HG03565 (cell line): Measurements from ENCODE around the gene PHYKPL.
"Not testable (repeated sequence)": the region's sequence is repeated elsewhere in the genome, so short reads cannot be mapped to it uniquely, and the experiment has no call there.

Experiments used
- ATAC-seq: cut with Tn5 transposase; IDR thresholded peaks from one replicate; pipeline ENCODE4 v1.9.1; 2021; ENCODE audit warnings: mild to moderate bottlenecking, moderate library complexity; ENCODE audit not compliant: unreplicated experiment

The PHYKPL gene

GRCh38 chr5:178265746-178266145 lies 33.1 kb upstream of the PHYKPL start:
- ATAC-seq: no peak

DNA sequence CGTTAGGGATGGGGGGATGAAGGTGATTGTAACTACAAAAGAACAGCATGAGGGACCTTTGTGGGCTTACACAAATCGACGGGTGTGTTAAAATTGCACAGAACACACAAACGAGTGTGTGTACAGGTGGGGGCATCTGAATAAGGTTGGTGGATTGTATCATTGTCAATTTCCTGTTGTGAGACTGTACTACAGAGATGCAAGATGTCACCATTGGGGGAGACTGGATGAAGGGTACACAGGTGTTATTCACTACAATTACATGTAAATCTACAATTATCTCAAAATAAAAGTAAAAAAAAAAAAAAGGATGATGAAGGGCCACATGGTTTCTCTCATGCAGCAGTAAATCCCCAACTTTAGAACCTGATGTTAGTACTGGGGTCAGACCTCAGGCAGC lies 31.4 kb upstream of the PHYKPL start:
- no peak for ATAC-seq

- no peak for ATAC-seq
These were observed 29.3 kb upstream of the PHYKPL start for GRCh38 chr5:178261666-178262600.

GRCh38 chr5:178259623-178260536 lies 27.3 kb upstream of the PHYKPL start:
- ATAC-seq: no peak

DNA sequence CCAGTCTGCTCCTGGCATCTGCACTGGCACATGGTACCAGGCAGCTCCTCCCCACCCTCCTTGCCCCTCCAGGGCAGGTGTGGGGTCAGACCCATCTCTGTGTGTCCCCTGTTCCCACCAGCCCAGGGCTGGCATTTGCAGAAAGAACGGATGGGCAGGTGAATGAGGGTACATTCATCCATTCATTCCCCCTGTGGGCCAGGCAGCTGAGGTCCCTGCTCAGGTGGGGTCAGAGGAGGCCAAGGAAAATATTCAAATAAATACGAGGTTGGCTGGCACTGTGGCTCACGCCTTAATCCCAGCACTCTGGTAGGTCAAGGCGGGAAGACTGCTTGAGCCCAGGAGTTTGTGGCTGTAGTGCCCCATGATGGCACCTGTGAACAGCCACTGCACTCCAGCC lies 25.0 kb upstream of the PHYKPL start:
- no peak for ATAC-seq

DNA sequence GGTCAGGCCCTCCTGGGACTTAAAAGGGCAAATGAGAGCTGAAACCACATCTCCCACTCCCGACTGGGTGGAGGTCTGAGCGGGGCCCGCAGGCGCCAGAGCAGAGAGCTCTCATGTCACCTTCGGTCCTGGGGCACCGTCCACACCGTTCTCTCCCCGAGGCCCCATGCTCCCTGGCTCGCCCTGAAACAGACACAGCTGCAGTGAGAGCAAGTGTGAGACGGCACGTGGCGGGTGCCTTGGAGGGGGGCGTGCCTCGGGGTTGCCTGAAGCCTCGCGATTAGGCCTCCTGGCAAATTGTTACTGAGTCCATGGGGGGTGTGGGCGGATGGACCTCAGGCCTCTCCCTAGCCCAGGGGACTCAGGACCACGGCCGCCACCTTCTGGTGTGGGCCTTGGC lies 24.1 kb upstream of the PHYKPL start:
- ATAC-seq: no peak

GRCh38 chr5:178253632-178254031 lies 21.0 kb upstream of the PHYKPL start:
- ATAC-seq: not testable (repeated sequence)

GRCh38 chr5:178252258-178252657 lies 19.7 kb upstream of the PHYKPL start:
- ATAC-seq: no peak

DNA sequence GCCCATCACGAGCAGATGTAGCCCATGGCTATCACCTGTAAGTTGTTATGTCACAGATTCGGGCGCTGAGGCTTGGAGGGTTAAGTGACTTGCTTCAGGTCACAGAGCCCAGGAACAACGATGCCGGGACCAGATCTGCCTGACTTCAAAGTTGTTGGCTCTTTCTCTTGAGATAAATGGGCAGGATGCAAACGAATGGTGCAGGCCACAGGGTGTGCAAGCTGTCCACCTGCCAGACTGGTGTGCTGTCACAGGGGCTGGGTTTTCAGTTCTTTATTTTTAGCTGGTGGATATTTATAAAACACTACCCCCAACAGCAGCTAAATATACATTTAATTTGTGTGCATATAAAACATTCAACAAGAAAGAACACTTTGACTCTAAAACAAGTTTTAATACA lies 17.7 kb upstream of the PHYKPL start:
- no peak for ATAC-seq

DNA sequence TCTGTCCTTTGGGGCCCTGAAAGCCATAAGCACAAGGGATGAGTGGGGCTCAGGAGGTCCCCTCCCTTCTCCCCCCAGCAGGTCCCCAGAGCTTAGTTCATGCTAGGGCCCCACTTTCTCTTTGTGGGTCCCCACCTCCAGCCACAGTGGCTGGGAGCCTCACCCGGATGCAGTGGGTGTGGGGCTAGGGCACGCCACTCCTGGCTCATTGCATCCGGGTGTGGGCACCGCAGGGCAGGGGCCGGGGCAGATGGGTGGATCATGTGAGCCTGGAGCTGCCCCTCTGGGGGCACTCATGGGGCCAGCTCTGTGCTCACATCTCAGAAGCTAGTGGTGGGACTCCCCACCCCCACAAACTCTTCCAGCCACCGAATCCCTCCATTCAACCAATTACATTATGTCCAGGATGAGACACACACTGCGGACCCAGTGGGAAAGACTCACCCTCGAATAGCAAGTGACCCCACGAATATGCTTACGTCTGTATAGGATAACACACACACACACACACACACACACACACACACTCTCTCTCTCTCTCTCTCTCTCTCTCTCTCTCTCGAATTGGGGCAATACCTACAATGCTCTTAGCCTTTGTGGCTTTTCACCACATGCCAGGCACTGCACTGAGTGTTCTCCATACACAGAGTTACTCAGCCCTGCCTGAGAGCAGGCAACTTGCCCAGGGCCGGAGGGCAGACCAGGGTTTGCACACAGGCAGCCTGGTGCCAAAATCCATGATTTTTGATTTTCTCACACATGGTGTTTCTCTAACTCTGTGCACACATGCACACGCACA lies 16.8 kb upstream of the PHYKPL start:
- no peak for ATAC-seq

DNA sequence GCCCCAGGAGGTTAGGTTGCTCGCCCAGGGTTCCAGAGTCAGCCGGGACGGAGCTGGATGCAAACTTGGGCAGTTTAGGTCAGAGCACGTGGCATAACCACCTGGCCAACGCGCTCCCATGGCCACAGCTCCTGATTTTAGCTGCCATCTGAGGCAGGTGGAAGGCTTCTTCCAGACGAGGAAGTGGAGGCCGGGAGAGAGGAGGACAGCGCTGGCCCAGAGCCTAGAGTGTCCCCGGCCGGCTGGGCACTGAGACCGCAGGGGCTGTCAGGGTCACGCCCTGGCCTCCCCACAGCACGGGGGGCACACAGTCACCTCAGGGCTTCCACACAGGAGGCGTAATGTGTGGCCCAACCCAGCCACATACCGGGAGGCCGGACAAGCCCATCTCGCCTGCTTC lies 16.1 kb upstream of the PHYKPL start:
- ATAC-seq: no peak

DNA sequence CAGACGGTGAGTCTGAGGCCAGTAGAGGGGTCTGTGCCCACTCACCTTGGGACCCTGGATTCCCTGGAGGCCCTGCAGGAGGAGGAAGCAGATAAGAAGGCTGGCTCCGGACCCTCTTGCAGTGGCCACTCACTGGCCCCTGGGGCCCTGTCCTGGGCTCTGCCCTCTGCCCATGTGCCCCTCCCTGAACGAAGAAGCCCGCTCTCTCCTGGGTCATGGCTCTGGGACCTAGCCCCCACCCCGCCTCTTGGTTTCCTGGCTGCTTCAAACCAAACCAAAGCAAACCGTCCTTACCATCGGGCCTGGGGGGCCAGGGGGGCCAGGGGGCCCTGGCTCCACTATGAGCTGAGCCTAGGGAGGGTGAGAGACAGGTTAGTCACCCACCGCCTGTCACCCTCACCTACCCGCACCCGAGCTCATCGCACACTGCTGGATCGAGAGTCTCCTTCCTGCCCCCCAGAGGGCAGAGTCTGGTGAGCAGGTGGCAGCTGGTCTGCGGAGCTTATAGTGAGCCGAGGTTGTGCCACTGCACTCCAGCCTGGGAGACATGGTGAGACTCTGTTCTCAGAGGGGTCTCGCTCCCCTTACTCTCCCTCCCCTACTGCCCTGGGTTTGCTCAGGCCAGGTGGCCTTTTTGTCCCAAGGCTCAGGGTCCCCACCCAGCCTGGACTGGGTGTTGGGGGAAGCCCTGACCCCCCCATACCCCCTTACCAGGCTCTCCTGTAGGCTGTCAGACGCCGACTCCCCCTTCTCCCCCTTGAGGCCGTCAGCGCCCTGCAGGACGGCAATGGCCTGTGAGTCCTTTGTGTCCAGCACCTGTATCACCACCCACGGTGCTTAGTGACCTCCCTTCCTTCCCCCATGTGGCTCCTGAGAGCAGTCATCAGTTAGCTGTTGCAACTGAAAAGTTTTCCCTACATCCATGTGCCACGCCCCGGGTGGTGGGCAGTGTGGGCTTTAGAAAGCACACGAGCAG lies 15.2 kb upstream of the PHYKPL start:
- no peak for ATAC-seq

DNA sequence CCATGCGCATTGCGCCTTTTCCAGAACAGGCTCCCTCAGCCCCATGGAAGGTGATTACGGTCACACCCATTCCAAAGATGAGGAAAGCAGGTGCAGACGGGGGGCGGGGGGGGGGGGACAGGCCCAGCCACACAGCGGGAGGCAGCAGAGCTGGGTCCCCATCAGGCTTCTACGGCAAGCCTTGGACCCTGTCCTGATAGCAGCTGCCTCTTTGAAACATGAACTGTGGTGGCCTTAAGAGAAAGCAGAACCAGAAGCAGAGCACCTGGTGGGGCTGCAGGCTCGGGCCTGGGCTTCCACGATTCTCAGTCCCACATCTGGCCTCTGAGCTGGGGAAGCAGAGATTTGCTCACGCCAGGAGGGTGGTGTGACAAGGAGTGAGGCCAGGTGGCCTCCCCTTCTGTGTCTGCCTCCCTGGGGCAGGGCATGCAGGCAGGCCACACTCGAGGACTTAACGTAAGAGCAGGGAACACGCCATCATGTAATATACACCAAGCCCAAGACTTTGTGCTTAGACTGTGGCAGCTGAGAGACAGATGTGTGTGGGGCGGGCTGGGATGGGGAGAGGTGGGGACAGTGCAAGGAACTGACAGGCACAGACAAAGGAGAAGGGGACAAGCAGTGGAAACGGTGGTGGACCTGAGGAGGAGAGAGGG lies 14.2 kb upstream of the PHYKPL start:
- no peak for ATAC-seq

GRCh38 chr5:178245389-178245788 lies 12.8 kb upstream of the PHYKPL start:
- ATAC-seq: no peak

DNA sequence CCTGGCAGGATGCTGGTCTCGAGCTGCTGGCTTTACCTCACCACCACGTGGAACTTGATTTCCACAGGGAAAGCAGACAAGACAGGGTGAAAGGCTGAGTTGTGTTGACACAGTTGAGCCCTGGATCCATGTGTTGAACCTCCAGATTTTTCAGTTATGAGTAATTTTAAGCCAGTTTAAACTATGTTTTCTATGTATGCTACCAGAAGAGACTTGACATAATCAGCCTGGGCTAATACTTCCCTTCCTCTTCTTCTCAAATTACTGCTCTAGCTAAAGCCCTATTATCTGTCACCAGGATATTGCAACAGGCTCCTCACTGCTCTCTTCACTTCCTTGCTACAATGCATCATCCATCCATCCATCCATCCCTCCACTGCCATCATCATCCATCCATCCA lies 12.0 kb upstream of the PHYKPL start:
- ATAC-seq: no peak

DNA sequence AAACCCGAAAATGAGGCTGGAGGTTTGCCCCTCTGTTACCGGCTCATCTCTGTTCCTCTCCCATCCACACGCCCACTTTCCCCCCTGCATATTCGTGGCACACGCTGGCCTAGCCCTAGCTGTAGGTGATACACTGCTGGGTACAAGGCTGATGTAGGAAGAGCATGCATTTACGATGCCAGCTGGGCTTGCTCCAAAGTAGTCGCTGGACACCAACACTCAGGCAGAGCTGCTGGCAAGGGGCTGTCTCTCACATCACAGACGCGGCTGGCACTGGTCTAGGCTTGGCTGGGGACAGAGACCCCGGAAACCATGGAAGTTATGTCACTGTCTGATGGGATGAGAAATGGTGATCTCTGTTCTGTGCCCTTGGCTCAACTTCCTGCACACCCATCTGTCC lies 9.8 kb upstream of the PHYKPL start:
- no peak for ATAC-seq

- ATAC-seq: no peak
These were observed 9.2 kb upstream of the PHYKPL start for GRCh38 chr5:178241688-178242231.

DNA sequence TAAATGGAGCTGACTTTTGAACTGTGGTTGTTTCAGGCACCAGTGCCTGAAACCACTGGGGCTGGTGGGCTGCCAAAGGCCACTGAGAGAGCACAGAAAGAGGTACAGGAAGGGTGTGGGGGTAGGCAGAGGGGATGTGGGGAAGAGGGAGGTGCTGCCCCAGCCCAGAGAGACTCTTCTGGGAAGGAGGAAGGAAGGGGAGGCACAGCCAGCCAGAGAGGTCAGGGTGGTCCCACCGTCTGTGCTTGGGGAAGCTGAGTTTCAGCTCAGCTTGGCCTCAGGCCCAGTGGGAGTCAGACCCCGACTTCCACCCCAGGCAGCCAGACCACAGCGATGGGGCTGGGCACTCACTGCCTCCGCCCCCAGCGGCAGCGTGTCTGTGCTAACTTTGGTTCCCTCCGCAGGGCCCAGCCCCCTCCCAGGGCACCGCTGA lies 8.6 kb upstream of the PHYKPL start:
- ATAC-seq: no peak

DNA sequence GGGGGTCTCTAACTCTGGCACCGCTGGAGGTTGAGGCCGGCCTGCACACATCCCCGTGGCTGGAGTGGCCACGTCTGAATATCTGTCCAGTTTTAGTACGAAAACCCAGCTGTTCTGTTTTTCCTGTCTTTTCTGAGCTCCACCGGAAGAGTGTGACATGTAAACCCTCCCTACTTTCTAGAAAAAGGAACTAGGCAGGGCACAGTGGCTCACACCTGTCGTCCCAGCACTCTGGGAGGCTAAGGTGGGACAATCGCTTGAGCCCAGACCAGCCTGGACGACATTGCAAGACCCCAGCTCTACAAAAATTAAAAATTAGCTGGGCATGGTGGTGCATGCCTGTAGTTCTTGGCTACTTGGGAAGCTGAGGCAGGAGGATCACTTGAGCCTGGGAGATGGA lies 8.2 kb upstream of the PHYKPL start:
- ATAC-seq: no peak
